OCI-LY1 (cell line): Measurements from ENCODE around the gene TRIM26.

Source experiments
- CTCF ChIP-seq: fragments of 200-600 bp; sonication (generic), shearing (Covaris generic); IDR thresholded peaks from 2 replicates; pipeline ENCODE4 v1.5.1; 2017; ENCODE audit warnings: mild to moderate bottlenecking, antibody characterized with exemption, low read length, moderate library complexity, mixed read lengths
- EZH2 ChIP-seq: fragments of 200-600 bp; sonication (generic), shearing (Covaris generic); IDR thresholded peaks from 2 replicates; pipeline ENCODE4 v1.8.0; 2017; ENCODE audit warnings: borderline replicate concordance, mixed run types, mild to moderate bottlenecking, antibody characterized with exemption, low read length, moderate library complexity, mixed read lengths

GRCh38 chr6:30188541-30188940, 24.7 kb downstream of the TRIM26 start:
- TF ChIP-seq CTCF, result no peak
- TF ChIP-seq EZH2, result no peak
